A673 (cell line): ENCODE data around the gene CAPG.

ENCODE experiments used
- CTCF ChIP-seq: fragments of 300-800, 200-600 bp; sonication (generic); conservative IDR thresholded peaks from 2 replicates; pipeline ENCODE4 v1.5.1; 2017; ENCODE audit warnings: low read depth, mild to moderate bottlenecking, antibody characterized with exemption, low read length, moderate library complexity, mixed read lengths
- EZH2 ChIP-seq: fragments of 200-600 bp; sonication (generic); IDR thresholded peaks from 2 replicates; pipeline ENCODE4 v1.6.1; 2017; ENCODE audit warnings: borderline replicate concordance, low read depth, mild to moderate bottlenecking, mixed read lengths, antibody characterized with exemption, low read length; ENCODE audit not compliant: poor library complexity, severe bottlenecking

GRCh38 chr2:85377083-85377482 is 33.1 kb downstream of the CAPG start:
- no peak for TF ChIP-seq CTCF
- TF ChIP-seq EZH2: no peak
